GM12878 (cell line): ENCODE data around the gene ERV3-1. TPM values are rescaled to one million over a fixed set of nuclear protein-coding genes. Genes with fewer than 3 reads are reported as not detected.

Source experiments
- ATAC-seq: fragments of 200-7000 bp; cut with Tn5 transposase; 3 replicates; pipeline ENCODE4 v1.9.1; 2020; ENCODE audit warnings: mild to moderate bottlenecking, moderate library complexity
- BruUV-seq: library from RNA; stranded (reverse); fragments of 400-500 nt; replicated peaks from 2 replicates; lab custom pipeline; 2021; lab: Mats Ljungman, UMichigan
- CTCF ChIA-PET: fragments of 300-600 bp; sonication (Branson Sonifier 250); formaldehyde crosslinking; extraction: SDS; loops from one replicate; lab custom pipeline; 2021; ENCODE audit warnings: inconsistent platforms; lab: Yijun Ruan, JAX
- POLR2A ChIA-PET: fragments of 350-600 bp; formaldehyde crosslinking; extraction: SDS; loops from one replicate; lab custom pipeline; 2021; ENCODE audit warnings: inconsistent platforms; lab: Charles Lee
- RAD21 ChIA-PET: fragments of 300-600 bp; sonication (Branson Sonifier 250); formaldehyde crosslinking; loops from one replicate; lab custom pipeline; 2023; ENCODE audit warnings: antibody characterized with exemption; ENCODE audit not compliant: unreplicated experiment; lab: Charles Lee
- SMC1A ChIA-PET: fragments of 300-600 bp; sonication (Branson Sonifier 250); formaldehyde crosslinking; loops from one replicate; lab custom pipeline; 2023; ENCODE audit not compliant: unreplicated experiment, uncharacterized antibody; lab: Charles Lee
- DNase-seq: peaks from one replicate; pipeline ENCODE4 v3.0.0-alpha.2; 2011; ENCODE audit warnings: low read depth, low spot score
- FAIRE-seq: peaks from 3 replicates; lab custom pipeline; 2011; peaks lifted over from hg19 to GRCh38; lab: Jason Lieb, UNC
- H2AFZ ChIP-seq: 2 replicates; pipeline ENCODE4 v1.6.0; 2011; ENCODE audit warnings: low read depth, low read length, control low read depth; ENCODE audit not compliant: control insufficient read depth
- H3K27ac ChIP-seq: 2 replicates; pipeline ENCODE4 v1.5.1; 2011; ENCODE audit warnings: control low read depth; ENCODE audit not compliant: control insufficient read depth, insufficient read depth
- H3K27me3 ChIP-seq, 2 experiments: replicated peaks in 1 of 2; 2 replicates each; pipeline versions ENCODE4 v1.6.0 to v1.6.1; 2011; ENCODE audit warnings: low read length in 1 of 2; ENCODE audit not compliant: control insufficient read depth in 2 of 2, insufficient read depth in 2 of 2
- H3K36me3 ChIP-seq, 2 experiments: 2 replicates each; pipeline ENCODE4 v1.5.1; 2011; ENCODE audit warnings: low read length in 1 of 2; ENCODE audit not compliant: control insufficient read depth in 2 of 2, insufficient read depth in 2 of 2
- H3K4me1 ChIP-seq: 2 replicates; pipeline ENCODE4 v1.6.1; 2011; ENCODE audit warnings: mild to moderate bottlenecking, low read length, moderate library complexity, mixed read lengths; ENCODE audit not compliant: control insufficient read depth, insufficient read depth
- H3K4me2 ChIP-seq: 2 replicates; pipeline ENCODE4 v1.6.0; 2011; ENCODE audit warnings: control low read depth; ENCODE audit not compliant: control insufficient read depth, insufficient read depth
- H3K4me3 ChIP-seq: fragments of 200-600 bp; sonication (generic); 2 replicates; pipeline ENCODE4 v1.5.1; 2016
- H3K79me2 ChIP-seq: 2 replicates; pipeline ENCODE4 v1.6.0; 2011; ENCODE audit warnings: low read length; ENCODE audit not compliant: control insufficient read depth, insufficient read depth
- H3K9ac ChIP-seq: 2 replicates; pipeline ENCODE4 v1.8.0; 2011; ENCODE audit warnings: low read length, control low read depth, mixed read lengths; ENCODE audit not compliant: control insufficient read depth, insufficient read depth
- H3K9me3 ChIP-seq: replicated peaks from 3 replicates; pipeline ENCODE4 v1.5.1; 2011; ENCODE audit warnings: mild to moderate bottlenecking, low read length; ENCODE audit not compliant: control insufficient read depth, insufficient read depth
- H4K20me1 ChIP-seq: 2 replicates; pipeline ENCODE4 v1.6.0; 2011; ENCODE audit not compliant: control insufficient read depth, insufficient read depth
- ATF7 ChIP-seq: fragments of 450-650 bp; IDR thresholded peaks from 2 replicates; pipeline ENCODE4 v1.6.1; 2016; ENCODE audit warnings: low read depth, mild to moderate bottlenecking
- BHLHE40 ChIP-seq, 2 experiments: fragments of 450-650 bp in 1 of 2; IDR thresholded peaks; 2 replicates each; pipeline ENCODE4 v1.6.1; 2011 to 2017; ENCODE audit warnings: low read depth in 2 of 2, borderline replicate concordance in 1 of 2, improper control_type of control experiment in 1 of 2, low read length in 1 of 2, mild to moderate bottlenecking in 1 of 2
- CREB1 ChIP-seq: IDR thresholded peaks from 2 replicates; pipeline ENCODE4 v1.6.1; 2012; ENCODE audit warnings: low read depth, mild to moderate bottlenecking, inconsistent platforms
- FOXM1 ChIP-seq: IDR thresholded peaks from 2 replicates; pipeline ENCODE4 v1.6.1; 2012; ENCODE audit warnings: low read depth, mild to moderate bottlenecking, inconsistent platforms, low read length, moderate library complexity
- KAT2A ChIP-seq: conservative IDR thresholded peaks from 2 replicates; pipeline ENCODE4 v1.6.1; 2011; ENCODE audit warnings: low read depth, low read length; ENCODE audit not compliant: control insufficient read depth
- MEF2B ChIP-seq: fragments of 450-650 bp; IDR thresholded peaks from 2 replicates; pipeline ENCODE4 v1.6.1; 2018; ENCODE audit warnings: mild to moderate bottlenecking, moderate library complexity; ENCODE audit not compliant: partially characterized antibody, poor library complexity, severe bottlenecking
- PBX3 ChIP-seq: IDR thresholded peaks from 2 replicates; pipeline ENCODE4 v1.6.1; 2011; ENCODE audit warnings: mild to moderate bottlenecking, low read depth, low read length, moderate library complexity; ENCODE audit not compliant: insufficient replicate concordance
- PKNOX1 ChIP-seq: fragments of 450-650 bp; IDR thresholded peaks from 2 replicates; pipeline ENCODE4 v1.6.1; 2016; ENCODE audit warnings: mild to moderate bottlenecking
- RAD51 ChIP-seq: fragments of 450-650 bp; IDR thresholded peaks from 2 replicates; pipeline ENCODE4 v1.6.1; 2016; ENCODE audit warnings: moderate library complexity, mild to moderate bottlenecking, inconsistent platforms
- SMC3 ChIP-seq: IDR thresholded peaks from 2 replicates; pipeline ENCODE4 v1.6.1; 2011; ENCODE audit warnings: low read length, improper control_type of control experiment, borderline replicate concordance
- TBL1XR1 ChIP-seq: IDR thresholded peaks from 2 replicates; pipeline ENCODE4 v1.6.1; 2012; ENCODE audit warnings: low read depth, low read length, improper control_type of control experiment
- ZNF24 ChIP-seq: fragments of 450-650 bp; IDR thresholded peaks from 2 replicates; pipeline ENCODE4 v1.6.1; 2017; ENCODE audit warnings: antibody characterized with exemption, mild to moderate bottlenecking
- WGBS: methylation state at CpG from one replicate; pipeline ENCODE4 v1.1.6; 2016; ENCODE audit warnings: low lambda C conversion rate; ENCODE audit not compliant: insufficient replicate concordance, insufficient coverage; ENCODE audit errors: missing lambda C conversion rate; 5-methylcytosine and 5-hydroxymethylcytosine counted together
- in situ Hi-C: fragments of 300-500 bp; cut with MboI; formaldehyde crosslinking; loops from 9 replicates; pipeline ENCODE4 v1.14.3; 2018; ENCODE audit warnings: mixed read lengths
- intact Hi-C: fragments of 100-400 bp; cut with micrococcal nuclease; formaldehyde crosslinking; loops from one replicate; pipeline ENCODE4 v1.14.2; 2022; ENCODE audit not compliant: unreplicated experiment
- polyA plus RNA-seq, 11 experiments: library from polyadenylated mRNA; depleted of rRNA in 4 of 11; unstranded in 6 of 11; stranded (reverse) in 5 of 11; fragments of >200 nt; fragmentation: Nextera tagmentation in 4 of 11; fragmentation: Illumina TruSeq in 1 of 11; extraction: Ambion mirVana in 4 of 11; extraction: Trizol in 1 of 11; gene quantifications; 1 replicate in 1 of 11; 2 replicates in 10 of 11; pipeline versions ENCODE4 v1.2.1 to v1.2.3, GENCODE V29; 2011 to 2016; ENCODE audit warnings: inconsistent platforms in 2 of 11, missing spikeins in 2 of 11, low read depth in 1 of 11
- total RNA-seq, 4 experiments: library from RNA; depleted of rRNA in 3 of 4; stranded (reverse); fragments of >200 nt in 3 of 4; fragmentation: Illumina TruSeq in 1 of 4; extraction: Trizol in 1 of 4; gene quantifications; 2 replicates each; pipeline versions ENCODE4 v1.2.1 to v1.2.3, GENCODE V29; 2013 to 2021

The ERV3-1 gene
- total and polyA plus RNA-seq, 10 of the 15 experiments (the other 5 are each of a cell fraction or from before 2014, with no cell fraction given) = 9.4 to 23.4 (median 15.1) TPM

GRCh38 chr7:65001291-65001814 lies 5.1 kb downstream of the ERV3-1 start:
- Histone ChIP-seq H3K79me2 (peaks cover 23% of the 10 kb centered on the region), H3K4me3 (no peak overlapping the region), H3K27me3 (no peaks in the 10 kb centered on the region), H3K36me3 (peaks cover 0 to 3% of the 10 kb centered on the region in 2 experiments; a peak in 2 of 4 replicates), H3K9me3 (peaks cover 46% of the 10 kb centered on the region), H3K27ac (no peak overlapping the region), H4K20me1 (no peaks in the 10 kb centered on the region), H3K4me1 (no peaks in the 10 kb centered on the region), H3K9ac (no peak overlapping the region), H2AFZ (no peak overlapping the region), H3K4me2 (no peak overlapping the region)
- WGBS = 0% methylated on average over 1 of the region's 1 CpG
- POLR2A ChIA-PET = no interaction called here
- no peak for TF ChIP-seq ZNF24
- no peak for TF ChIP-seq RAD51
- TF ChIP-seq SMC3 = no peak
- ATAC-seq = no peak
- SMC1A ChIA-PET = no interaction called here
- CTCF ChIA-PET = interaction anchor here (1.0 kb wide), 1 partner anchor 36 kb away, joined by 3 read pairs; no protein-coding TSS in a partner anchor
- RAD21 ChIA-PET = no interaction called here
- DNase-seq = no peak
- BruUV-seq = no TSS peak
- no peak for FAIRE-seq
- in situ Hi-C loops (no loop called here), intact Hi-C loops (loop anchor here (5.0 to 10.0 kb wide), 3 partner anchors 36 to 337 kb away; partner anchors contain the start of genes ZNF107 and ZNF138)

GRCh38 chr7:64999165-65000004 lies 7.1 kb downstream of the ERV3-1 start:
- intact Hi-C loops (loop anchor here (5.0 to 10.0 kb wide), 3 partner anchors 38 to 335 kb away; partner anchors contain the start of genes ZNF107 and ZNF138), in situ Hi-C loops (no loop called here)
- RAD21 ChIA-PET = no interaction called here
- peak; percentile 73 for TF ChIP-seq PKNOX1
- TF ChIP-seq CREB1 = 0 out of 2 replicates have a peak, but pooled peaks have one; percentile 12
- TF ChIP-seq KAT2A = no peak
- no peak for TF ChIP-seq FOXM1
- peak; percentile 23 for TF ChIP-seq MEF2B
- peak; percentile 29; the same call in 1 of the 2 replicates for TF ChIP-seq ATF7
- peak in 1 of 2 experiments; percentile 38; a peak in 1 of 4 replicates for TF ChIP-seq BHLHE40 (IDR thresholded peaks at IDR 0.05; ENCODE audit: borderline replicate concordance in 1 of 2, low read depth in 2 of 2, low read length in 1 of 2)
- no peak for TF ChIP-seq TBL1XR1
- TF ChIP-seq PBX3 = peak; percentile 40
- Histone ChIP-seq H3K4me2 (no peak overlapping the region), H3K9ac (no peak overlapping the region), H2AFZ (no peak overlapping the region), H3K79me2 (peaks cover 4% of the 10 kb centered on the region), H3K36me3 (peaks cover 0 to 3% of the 10 kb centered on the region in 2 experiments; a peak in 2 of 4 replicates), H3K27ac (no peak overlapping the region), H4K20me1 (no peaks in the 10 kb centered on the region), H3K27me3 (no peaks in the 10 kb centered on the region), H3K4me3 (no peak overlapping the region), H3K4me1 (no peaks in the 10 kb centered on the region), H3K9me3 (peaks cover 42% of the 10 kb centered on the region)
- peak; percentile 19 for DNase-seq
- POLR2A ChIA-PET = no interaction called here
- no peak for FAIRE-seq
- CTCF ChIA-PET = no interaction called here
- WGBS = 67% methylated on average over 11 of the region's 11 CpGs
- SMC1A ChIA-PET = no interaction called here
- BruUV-seq = no TSS peak
- ATAC-seq = peak; percentile 51
